Smooth muscle cell (in vitro differentiated cells): ENCODE results near the gene SOX6. TPM values are rescaled to one million over a fixed set of nuclear protein-coding genes. Genes with fewer than 3 reads are reported as not detected.

ENCODE experiments used
- DNase-seq: peaks from one replicate; lab custom pipeline; 2025; ENCODE audit not compliant: unreplicated experiment; lab: John Stamatoyannopoulos, UW
- H2AFZ ChIP-seq: fragments of 200-600 bp; sonication (generic); 2 replicates; pipeline ENCODE4 v1.6.0; 2016; ENCODE audit warnings: antibody characterized with exemption, low read depth, mild to moderate bottlenecking
- H3F3A ChIP-seq: fragments of 200-600 bp; sonication (generic); 2 replicates; pipeline ENCODE4 v1.6.0; 2017; ENCODE audit warnings: antibody characterized with exemption, low read depth
- H3K27ac ChIP-seq: fragments of 200-600 bp; sonication (generic); 2 replicates; pipeline ENCODE4 v1.5.1; 2016; ENCODE audit warnings: low read depth, mild to moderate bottlenecking
- H3K27me3 ChIP-seq: fragments of 200-600 bp; sonication (generic); 2 replicates; pipeline ENCODE4 v1.6.1; 2016; ENCODE audit warnings: low read depth, mild to moderate bottlenecking
- H3K36me3 ChIP-seq: fragments of 200-600 bp; sonication (generic); 2 replicates; pipeline ENCODE4 v1.5.1; 2016; ENCODE audit warnings: low read depth
- H3K4me1 ChIP-seq: fragments of 200-600 bp; sonication (generic); 2 replicates; pipeline ENCODE4 v1.5.1; 2016; ENCODE audit warnings: low read depth
- H3K4me2 ChIP-seq: fragments of 200-600 bp; sonication (generic); 2 replicates; pipeline ENCODE4 v1.6.0; 2016; ENCODE audit warnings: mild to moderate bottlenecking
- H3K4me3 ChIP-seq: fragments of 200-600 bp; sonication (generic); 2 replicates; pipeline ENCODE4 v1.5.1; 2016; ENCODE audit warnings: mild to moderate bottlenecking
- H3K79me2 ChIP-seq: fragments of 200-600 bp; sonication (generic); 2 replicates; pipeline ENCODE4 v1.6.0; 2016; ENCODE audit warnings: low read depth, mild to moderate bottlenecking
- H3K9ac ChIP-seq: fragments of 200-600 bp; sonication (generic); 2 replicates; pipeline ENCODE4 v1.6.0; 2016; ENCODE audit warnings: low read depth
- H3K9me3 ChIP-seq: fragments of 200-600 bp; sonication (generic); replicated peaks from 2 replicates; pipeline ENCODE4 v1.5.1; 2016; ENCODE audit warnings: low read depth
- H4K20me1 ChIP-seq: fragments of 200-600 bp; sonication (generic); 2 replicates; pipeline ENCODE4 v1.6.0; 2016; ENCODE audit warnings: low read depth
- WGBS: methylation state at CpG from one replicate; pipeline ENCODE4 v1.1.7; 2016; ENCODE audit warnings: low lambda C conversion rate; 5-methylcytosine and 5-hydroxymethylcytosine counted together
- polyA plus RNA-seq: library from polyadenylated mRNA; unstranded; fragments of >200 nt; fragmentation: Nextera tagmentation; extraction: Ambion mirVana; gene quantifications from 2 replicates; pipeline ENCODE4 v1.2.1, GENCODE V29; 2016
- total RNA-seq: library from RNA; depleted of rRNA; stranded (reverse); fragments of >200 nt; gene quantifications from 2 replicates; pipeline ENCODE4 v1.2.3, GENCODE V29; 2014
- TF ChIP-seq, protein P1 (sequence below): fragments of 200-600 bp; sonication (generic); IDR thresholded peaks from 2 replicates; pipeline ENCODE4 v1.5.1; 2017; ENCODE audit warnings: borderline replicate concordance, mild to moderate bottlenecking, antibody characterized with exemption; ENCODE audit not compliant: insufficient read depth, poor library complexity, severe bottlenecking

The SOX6 gene
- total and polyA plus RNA-seq, 2 experiments from 2014 or later, result 11.2 to 27.6 TPM

DNA sequence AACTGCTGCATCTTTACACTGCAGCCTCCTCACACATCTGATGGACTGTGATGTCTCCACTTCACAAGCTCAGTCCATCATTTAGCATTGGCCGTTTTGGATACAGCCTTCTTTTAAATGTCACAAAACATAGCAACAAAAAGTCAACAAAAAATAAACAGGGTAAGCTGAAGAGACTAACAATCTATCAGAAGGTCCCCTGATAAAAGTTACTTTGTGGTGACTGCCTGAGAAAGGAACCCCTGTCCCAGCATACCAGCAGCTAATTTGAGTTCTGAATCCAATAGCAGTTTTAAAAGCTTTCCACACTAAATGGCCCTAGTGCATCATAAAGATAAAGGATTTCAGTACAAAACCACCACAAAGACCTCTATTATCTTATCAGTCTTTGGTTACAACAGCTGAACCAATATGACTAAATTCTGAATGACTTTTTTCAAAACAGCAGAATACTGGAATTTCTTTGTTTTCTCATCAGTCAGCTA, 162.4 kb downstream of the SOX6 start:
- Histone ChIP-seq H2AFZ (no peak overlapping the region), H3K4me1 (peaks cover 38% of the 10 kb centered on the region), H3K27ac (no peak overlapping the region), H4K20me1 (no peaks in the 10 kb centered on the region), H3K4me2 (peak overlapping the region; percentile 20), H3K27me3 (no peaks in the 10 kb centered on the region), H3K4me3 (no peak overlapping the region), H3K79me2 (no peaks in the 10 kb centered on the region), H3K9ac (no peak overlapping the region), H3F3A (peaks cover 10% of the 10 kb centered on the region), H3K36me3 (no peaks in the 10 kb centered on the region), H3K9me3 (no peaks in the 10 kb centered on the region)
- 4% methylated on average over 1 of the region's 1 CpG for WGBS
- TF ChIP-seq, protein P1, sequence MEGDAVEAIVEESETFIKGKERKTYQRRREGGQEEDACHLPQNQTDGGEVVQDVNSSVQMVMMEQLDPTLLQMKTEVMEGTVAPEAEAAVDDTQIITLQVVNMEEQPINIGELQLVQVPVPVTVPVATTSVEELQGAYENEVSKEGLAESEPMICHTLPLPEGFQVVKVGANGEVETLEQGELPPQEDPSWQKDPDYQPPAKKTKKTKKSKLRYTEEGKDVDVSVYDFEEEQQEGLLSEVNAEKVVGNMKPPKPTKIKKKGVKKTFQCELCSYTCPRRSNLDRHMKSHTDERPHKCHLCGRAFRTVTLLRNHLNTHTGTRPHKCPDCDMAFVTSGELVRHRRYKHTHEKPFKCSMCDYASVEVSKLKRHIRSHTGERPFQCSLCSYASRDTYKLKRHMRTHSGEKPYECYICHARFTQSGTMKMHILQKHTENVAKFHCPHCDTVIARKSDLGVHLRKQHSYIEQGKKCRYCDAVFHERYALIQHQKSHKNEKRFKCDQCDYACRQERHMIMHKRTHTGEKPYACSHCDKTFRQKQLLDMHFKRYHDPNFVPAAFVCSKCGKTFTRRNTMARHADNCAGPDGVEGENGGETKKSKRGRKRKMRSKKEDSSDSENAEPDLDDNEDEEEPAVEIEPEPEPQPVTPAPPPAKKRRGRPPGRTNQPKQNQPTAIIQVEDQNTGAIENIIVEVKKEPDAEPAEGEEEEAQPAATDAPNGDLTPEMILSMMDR, result no peak
- DNase-seq, result no peak

DNA sequence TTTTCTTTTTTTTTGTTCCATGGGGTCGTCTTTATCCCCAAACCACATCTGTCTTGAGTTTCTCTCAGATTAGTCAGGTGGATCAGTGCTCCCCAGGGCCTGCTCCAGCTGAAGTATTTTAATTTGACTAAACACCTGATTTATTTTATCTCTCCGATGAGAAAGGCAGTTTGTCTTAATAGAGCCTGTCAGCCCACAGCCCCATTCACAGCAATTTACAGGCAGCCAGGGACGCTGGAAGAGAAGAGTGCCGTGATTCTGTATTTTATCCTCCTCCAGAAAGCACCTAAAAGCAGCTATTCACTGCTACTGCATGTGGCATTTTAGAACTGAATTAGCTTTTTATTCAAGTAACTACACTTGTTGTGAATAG, 164.5 kb downstream of the SOX6 start:
- WGBS, result 10% methylated on average over 4 of the region's 4 CpGs
- no peak for DNase-seq

DNA sequence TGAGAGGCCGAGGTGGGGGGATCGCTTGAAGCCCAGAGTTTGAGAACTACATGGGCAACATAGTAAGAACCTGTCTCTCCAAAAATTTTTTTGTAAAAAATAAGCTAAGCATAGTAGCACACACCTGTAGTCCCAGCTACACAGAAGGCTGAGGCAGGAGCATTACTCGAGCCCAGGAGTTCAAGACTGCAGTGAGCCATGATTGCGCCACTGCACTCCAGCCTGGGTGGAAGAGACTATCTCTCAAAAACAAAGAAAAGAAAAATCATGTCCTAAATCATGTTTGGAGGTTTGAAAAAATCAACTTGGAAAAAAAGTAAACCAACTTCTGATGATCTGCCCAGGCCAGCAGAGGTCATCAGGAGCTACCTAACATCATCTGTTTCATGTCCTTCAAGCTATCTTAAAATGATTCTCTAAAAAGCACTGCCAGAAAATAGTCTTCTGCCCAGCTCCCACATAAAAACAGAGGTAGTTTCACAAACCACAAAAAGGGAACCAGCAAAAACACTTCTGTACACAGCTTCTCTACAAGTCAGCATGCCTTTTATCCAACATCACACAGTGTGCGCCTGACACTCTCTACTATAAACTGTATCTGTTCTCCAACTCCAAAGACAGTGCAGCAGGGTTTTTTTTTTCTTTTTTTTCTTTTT, 165.0 kb downstream of the SOX6 start:
- peak overlapping the region; percentile 51 for H3K4me2 ChIP-seq
- H3K9ac ChIP-seq, result no peak overlapping the region
- no peak for DNase-seq
- H3K27me3 ChIP-seq, result no peaks in the 10 kb centered on the region
- no peak overlapping the region for H3K4me3 ChIP-seq
- peaks cover 10% of the 10 kb centered on the region for H3F3A ChIP-seq
- TF ChIP-seq, protein P1, result no peak
- H2AFZ ChIP-seq, result no peak overlapping the region
- H3K36me3 ChIP-seq, result no peaks in the 10 kb centered on the region
- no peaks in the 10 kb centered on the region for H4K20me1 ChIP-seq
- H3K79me2 ChIP-seq, result no peaks in the 10 kb centered on the region
- WGBS, result 81% methylated on average over 5 of the region's 5 CpGs
- H3K27ac ChIP-seq, result no peak overlapping the region
- no peaks in the 10 kb centered on the region for H3K9me3 ChIP-seq
- peaks cover 38% of the 10 kb centered on the region for H3K4me1 ChIP-seq

More for the DNA sequence above, 164.5 kb downstream of the SOX6 start:
- no peaks in the 10 kb centered on the region for H3K79me2 ChIP-seq
- H3F3A ChIP-seq, result peaks cover 10% of the 10 kb centered on the region
- H3K4me3 ChIP-seq, result no peak overlapping the region
- H3K9me3 ChIP-seq, result no peaks in the 10 kb centered on the region
- no peaks in the 10 kb centered on the region for H3K27me3 ChIP-seq
- H4K20me1 ChIP-seq, result no peaks in the 10 kb centered on the region
- H3K36me3 ChIP-seq, result no peaks in the 10 kb centered on the region
- H3K4me1 ChIP-seq, result peaks cover 38% of the 10 kb centered on the region
- H3K27ac ChIP-seq, result no peak overlapping the region
- peak overlapping the region; percentile 51 for H3K4me2 ChIP-seq
- no peak overlapping the region for H3K9ac ChIP-seq
- TF ChIP-seq, protein P1, result no peak
- no peak overlapping the region for H2AFZ ChIP-seq

DNA sequence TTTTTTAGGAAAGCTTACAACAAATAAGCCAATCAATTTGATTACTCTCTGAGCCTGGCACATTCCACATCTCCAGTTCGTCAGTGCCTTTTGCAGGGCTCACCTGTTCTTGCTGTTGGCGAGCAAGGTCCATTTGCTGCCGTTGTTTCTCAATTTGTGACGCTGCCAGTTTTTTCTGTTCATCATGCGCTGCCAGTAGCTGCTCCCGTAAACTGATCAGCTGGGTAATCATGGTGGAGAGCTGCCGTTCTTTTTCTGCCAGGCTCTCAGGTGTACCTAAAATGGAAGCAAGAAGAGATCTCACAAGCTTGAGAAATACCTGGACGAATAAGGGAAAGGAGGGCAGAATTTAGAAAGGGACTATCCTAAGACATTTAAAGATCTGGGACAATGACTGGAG, 169.7 kb downstream of the SOX6 start:
- Histone ChIP-seq H3K27me3 (no peaks in the 10 kb centered on the region), H3F3A (no peaks in the 10 kb centered on the region), H4K20me1 (no peaks in the 10 kb centered on the region), H3K9ac (no peak overlapping the region), H3K4me2 (no peak overlapping the region), H3K36me3 (no peaks in the 10 kb centered on the region), H3K9me3 (no peaks in the 10 kb centered on the region), H3K27ac (no peak overlapping the region), H3K79me2 (no peaks in the 10 kb centered on the region), H3K4me1 (peaks cover 17% of the 10 kb centered on the region), H3K4me3 (no peak overlapping the region), H2AFZ (no peak overlapping the region)
- TF ChIP-seq, protein P1, result no peak
- WGBS, result 98% methylated on average over 8 of the region's 8 CpGs
- no peak for DNase-seq
